ACC112 (cell line): ENCODE data around the gene SLC12A6.

Experiments used
- H2AFZ ChIP-seq: fragments of 200-600 bp; sonication (generic); one replicate; pipeline ENCODE4 v1.6.0; 2017; ENCODE audit warnings: antibody characterized with exemption, low read length; ENCODE audit not compliant: unreplicated experiment
- H3K27ac ChIP-seq: fragments of 200-600 bp; sonication (generic); 2 replicates; pipeline ENCODE4 v1.5.1; 2014; ENCODE audit warnings: low read depth, mild to moderate bottlenecking, antibody characterized with exemption, low read length, moderate library complexity
- H3K27me3 ChIP-seq: fragments of 200-600 bp; sonication (generic); 2 replicates; pipeline ENCODE4 v1.6.1; 2014; ENCODE audit warnings: mild to moderate bottlenecking, antibody characterized with exemption, low read length, moderate library complexity, mixed read lengths; ENCODE audit not compliant: insufficient read depth
- H3K36me3 ChIP-seq: fragments of 200-600 bp; sonication (generic); 2 replicates; pipeline ENCODE4 v1.6.1; 2016; ENCODE audit warnings: mild to moderate bottlenecking, antibody characterized with exemption, low read length, moderate library complexity, mixed read lengths; ENCODE audit not compliant: insufficient read depth
- H3K4me1 ChIP-seq: fragments of 200-600 bp; sonication (generic); one replicate; pipeline ENCODE4 v1.6.1; 2016; ENCODE audit warnings: low read length, mixed read lengths; ENCODE audit not compliant: insufficient read depth, unreplicated experiment, control insufficient read depth
- H3K4me3 ChIP-seq: fragments of 200-600 bp; sonication (generic); 2 replicates; pipeline ENCODE4 v1.5.1; 2014; ENCODE audit warnings: mild to moderate bottlenecking, low read depth, low read length
- H3K79me2 ChIP-seq: fragments of 200-600 bp; sonication (generic); one replicate; pipeline ENCODE4 v1.6.0; 2016; ENCODE audit warnings: low read length; ENCODE audit not compliant: control insufficient read depth, unreplicated experiment, insufficient read depth

SLC12A6 gene

GRCh38 chr15:34240537-34240936 is 97.0 kb downstream of the SLC12A6 start:
- H3K36me3 ChIP-seq, result peaks cover 26% of the 10 kb centered on the region
- no peak overlapping the region for H3K4me3 ChIP-seq
- peak overlapping the region; percentile 85 for H3K27ac ChIP-seq
- H3K4me1 ChIP-seq, result peaks cover 22% of the 10 kb centered on the region
- no peaks in the 10 kb centered on the region for H3K27me3 ChIP-seq
- no peak overlapping the region for H2AFZ ChIP-seq
- no peaks in the 10 kb centered on the region for H3K79me2 ChIP-seq

DNA sequence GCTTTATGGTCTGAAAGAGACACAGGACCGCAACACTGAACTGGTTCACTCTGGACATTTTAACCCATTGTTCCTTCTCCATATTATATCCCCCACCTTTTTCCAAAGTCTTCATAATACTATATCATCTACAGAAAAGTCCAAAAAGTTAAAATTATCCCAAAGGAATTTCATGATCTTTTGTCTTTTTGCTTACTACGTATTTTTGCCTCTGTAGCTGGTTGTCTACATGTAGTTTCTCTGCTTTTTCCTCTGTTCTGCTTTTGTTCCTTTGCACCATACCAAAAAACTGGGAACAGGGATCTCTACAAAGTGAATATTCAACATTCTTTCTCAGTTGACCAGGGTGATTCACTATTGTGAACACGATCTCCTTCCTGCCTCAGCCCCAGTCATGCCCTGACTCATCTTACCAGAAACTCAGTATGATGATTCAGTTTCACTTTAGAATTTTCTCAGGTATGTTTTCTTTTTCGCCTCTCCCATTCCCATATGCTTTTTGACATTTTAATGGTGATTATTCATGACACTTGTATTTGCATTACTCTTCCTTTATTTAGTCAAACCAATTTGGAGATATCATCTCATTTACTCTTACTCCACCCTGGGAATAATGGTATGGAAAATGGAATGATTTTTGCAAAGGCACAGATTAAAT is 98.3 kb downstream of the SLC12A6 start:
- Histone ChIP-seq H3K27me3 (no peaks in the 10 kb centered on the region), H2AFZ (peak overlapping the region; percentile 52), H3K79me2 (no peaks in the 10 kb centered on the region), H3K4me3 (peak overlapping the region; percentile 68), H3K27ac (peak overlapping the region; percentile 85), H3K36me3 (peaks cover 28% of the 10 kb centered on the region), H3K4me1 (peaks cover 22% of the 10 kb centered on the region)

DNA sequence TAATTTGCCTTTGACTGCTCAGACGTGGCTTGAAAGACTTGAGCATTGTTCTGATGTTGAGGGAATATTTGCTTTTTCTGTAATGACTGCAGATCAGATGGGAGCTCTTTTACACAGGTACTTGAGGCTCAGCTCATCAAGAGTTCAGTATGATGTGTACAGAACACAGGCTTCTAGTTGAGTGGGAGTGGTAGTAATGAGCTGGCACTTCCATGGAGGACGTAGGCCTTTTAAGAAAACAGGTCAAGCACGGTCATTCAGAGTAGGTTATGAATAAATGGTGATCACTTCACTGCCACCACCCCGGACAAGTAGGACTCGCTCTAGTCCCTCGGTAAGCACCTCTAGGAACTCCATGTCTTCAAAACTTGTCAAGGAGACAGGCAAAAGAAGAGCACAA is 104.0 kb downstream of the SLC12A6 start:
- no peak overlapping the region for H2AFZ ChIP-seq
- H3K36me3 ChIP-seq, result peaks cover 43% of the 10 kb centered on the region
- H3K4me1 ChIP-seq, result peaks cover 5% of the 10 kb centered on the region
- H3K4me3 ChIP-seq, result no peak overlapping the region
- H3K27ac ChIP-seq, result no peak overlapping the region
- H3K27me3 ChIP-seq, result no peaks in the 10 kb centered on the region
- no peaks in the 10 kb centered on the region for H3K79me2 ChIP-seq

GRCh38 chr15:34223904-34224596 is 113.5 kb downstream of the SLC12A6 start:
- Histone ChIP-seq H3K36me3 (no peaks in the 10 kb centered on the region; the same call in 1 of the 2 replicates), H3K27me3 (no peaks in the 10 kb centered on the region), H3K27ac (peak overlapping the region; percentile 85), H3K79me2 (peaks cover 27% of the 10 kb centered on the region), H2AFZ (peak overlapping the region; percentile 83), H3K4me1 (peaks cover 12% of the 10 kb centered on the region), H3K4me3 (peak overlapping the region; percentile 99)

- Histone ChIP-seq H3K79me2 (no peaks in the 10 kb centered on the region), H3K4me1 (peaks cover 6% of the 10 kb centered on the region), H3K4me3 (no peak overlapping the region), H3K27ac (no peak overlapping the region; the same call in 1 of the 2 replicates), H3K27me3 (no peaks in the 10 kb centered on the region), H3K36me3 (no peaks in the 10 kb centered on the region), H2AFZ (no peak overlapping the region)
Measured at GRCh38 chr15:34217587-34218225, 119.9 kb downstream of the SLC12A6 start.

- no peaks in the 10 kb centered on the region for H3K36me3 ChIP-seq
- no peaks in the 10 kb centered on the region for H3K79me2 ChIP-seq
- no peaks in the 10 kb centered on the region for H3K27me3 ChIP-seq
- H2AFZ ChIP-seq, result no peak overlapping the region
- peaks cover 6% of the 10 kb centered on the region for H3K4me1 ChIP-seq
- H3K4me3 ChIP-seq, result no peak overlapping the region
- no peak overlapping the region for H3K27ac ChIP-seq
Measured at GRCh38 chr15:34216527-34217270, 120.9 kb downstream of the SLC12A6 start.

GRCh38 chr15:34214135-34214534 is 123.4 kb downstream of the SLC12A6 start:
- H3K4me1 ChIP-seq, result peaks cover 6% of the 10 kb centered on the region
- no peaks in the 10 kb centered on the region for H3K36me3 ChIP-seq
- no peak overlapping the region for H2AFZ ChIP-seq
- peaks cover 5% of the 10 kb centered on the region for H3K79me2 ChIP-seq
- no peaks in the 10 kb centered on the region for H3K27me3 ChIP-seq
- no peak overlapping the region for H3K27ac ChIP-seq
- no peak overlapping the region for H3K4me3 ChIP-seq

DNA sequence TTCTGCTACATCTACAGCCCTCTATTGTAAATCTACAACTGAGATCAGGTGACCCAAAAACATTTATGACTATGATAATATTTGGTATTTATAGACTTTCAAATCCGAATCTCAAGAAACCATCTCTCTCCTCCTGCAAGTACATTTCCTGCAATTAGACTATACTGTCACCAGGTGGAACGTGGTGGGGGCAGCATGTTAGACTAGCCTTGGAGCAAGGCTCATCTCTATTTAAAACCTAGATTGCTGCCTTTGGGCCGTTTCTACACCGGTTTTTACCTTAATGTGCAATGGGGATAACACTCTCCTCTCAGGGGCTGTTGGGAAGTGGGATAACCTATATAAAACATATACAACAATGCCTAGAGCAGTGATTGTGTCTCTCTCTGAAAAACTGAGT is 123.9 kb downstream of the SLC12A6 start:
- peaks cover 9% of the 10 kb centered on the region for H3K79me2 ChIP-seq
- no peak overlapping the region for H3K27ac ChIP-seq
- no peak overlapping the region for H2AFZ ChIP-seq
- H3K4me1 ChIP-seq, result peaks cover 6% of the 10 kb centered on the region
- H3K36me3 ChIP-seq, result no peaks in the 10 kb centered on the region
- H3K27me3 ChIP-seq, result no peaks in the 10 kb centered on the region
- no peak overlapping the region for H3K4me3 ChIP-seq

- Histone ChIP-seq H3K36me3 (peaks cover under 1% of the 10 kb centered on the region; the same call in 1 of the 2 replicates), H3K27ac (peak within 1 kb of the TSS; percentile 77), H3K4me1 (no peaks in the 10 kb centered on the region), H2AFZ (peak within 1 kb of the TSS; percentile 46), H3K4me3 (peak within 1 kb of the TSS; percentile 79), H3K27me3 (no peaks in the 10 kb centered on the region), H3K79me2 (peaks cover 48% of the 10 kb centered on the region)
Measured at GRCh38 chr15:34209421-34210282, 127.9 kb downstream of the SLC12A6 start, which contains the start of gene KATNBL1. Gene KATNBL1, minus strand, starts transcription at chr15:34210096. Its CDS starts 46,420 bp downstream, at chr15:34163676.
